ENCODE data around the gene GLB1L. TPM values are rescaled to one million over a fixed set of nuclear protein-coding genes. Genes with fewer than 3 reads are reported as not detected.

GLB1L gene
- total and polyA plus RNA-seq, 2 experiments from 2014 or later, result 3.4 to 13.5 TPM

- Histone ChIP-seq H3K9me3 (ENCODE audit: low read depth) (no peaks in the 10 kb centered on the region), H3K9me2 (ENCODE audit: insufficient read depth) (no peaks in the 10 kb centered on the region), H3K36me3 (ENCODE audit: low read depth) (no peaks in the 10 kb centered on the region), H4K20me1 (ENCODE audit: insufficient read depth) (no peaks in the 10 kb centered on the region), H3K4me3 (no peak overlapping the region), H3K27me3 (replicated peaks; ENCODE audit: insufficient read depth) (no peaks in the 10 kb centered on the region), H3K79me2 (ENCODE audit: insufficient read depth) (no peaks in the 10 kb centered on the region), H3K4me2 (ENCODE audit: unreplicated experiment) (no peak overlapping the region), H3K27ac (no peak overlapping the region), H2AFZ (no peak overlapping the region), H3K9ac (no peak overlapping the region), H3F3A (ENCODE audit: insufficient read depth) (peaks cover 8% of the 10 kb centered on the region), H3K4me1 (ENCODE audit: insufficient read depth) (peaks cover 12% of the 10 kb centered on the region)
- no peak for TF ChIP-seq EZH2 (IDR thresholded peaks at IDR 0.05; ENCODE audit: insufficient read depth, poor library complexity, severe bottlenecking)
- TF ChIP-seq EZH2phosphoT487 (IDR thresholded peaks at IDR 0.05; ENCODE audit: insufficient read depth, low read depth), result no peak
- in situ Hi-C loops (cut with MboI), result no loop called here
- no peak for DNase-seq
- 62 to 67% methylated on average over 4 of the region's 4 CpGs for WGBS, 2 experiments (ENCODE audit: low coverage in 1 of 2, low lambda C conversion rate in 2 of 2, missing lambda C conversion rate in 2 of 2)
Observed at GRCh38 chr2:219291910-219292490, 46.8 kb upstream of the GLB1L start.

DNA sequence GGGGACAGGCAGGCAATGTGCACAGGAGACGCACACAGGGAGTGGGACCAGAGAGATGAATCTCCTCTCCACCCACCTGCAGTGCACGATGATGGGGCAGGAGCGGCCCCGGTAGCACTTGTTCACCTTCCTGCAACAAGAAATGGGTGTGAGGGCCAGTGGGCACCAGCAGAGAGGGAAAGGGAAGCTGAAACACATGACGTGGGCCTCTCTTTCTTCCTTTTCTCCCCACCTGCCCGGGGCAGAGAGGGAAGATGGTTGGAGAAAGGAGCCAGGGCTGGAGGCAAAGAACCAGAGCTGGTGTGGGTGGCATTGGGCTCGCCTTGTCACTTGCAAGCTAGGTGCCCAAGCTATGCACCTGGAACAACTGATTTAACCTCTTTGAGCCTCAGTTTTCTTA lies 46.1 kb upstream of the GLB1L start:
- Histone ChIP-seq H3K79me2 (ENCODE audit: insufficient read depth) (no peaks in the 10 kb centered on the region), H3F3A (ENCODE audit: insufficient read depth) (peaks cover 8% of the 10 kb centered on the region), H3K4me1 (ENCODE audit: insufficient read depth) (peaks cover 18% of the 10 kb centered on the region), H3K9me3 (ENCODE audit: low read depth) (no peaks in the 10 kb centered on the region), H4K20me1 (ENCODE audit: insufficient read depth) (no peaks in the 10 kb centered on the region), H3K4me3 (no peak overlapping the region), H2AFZ (no peak overlapping the region), H3K4me2 (ENCODE audit: unreplicated experiment) (no peak overlapping the region), H3K27me3 (replicated peaks; ENCODE audit: insufficient read depth) (no peaks in the 10 kb centered on the region), H3K36me3 (ENCODE audit: low read depth) (no peaks in the 10 kb centered on the region), H3K9ac (no peak overlapping the region), H3K27ac (no peak overlapping the region), H3K9me2 (ENCODE audit: insufficient read depth) (no peaks in the 10 kb centered on the region)
- WGBS, 2 experiments (ENCODE audit: low coverage in 1 of 2, low lambda C conversion rate in 2 of 2, missing lambda C conversion rate in 2 of 2), result 87 to 88% methylated on average over 7 of the region's 7 CpGs
- in situ Hi-C loops (cut with MboI), result no loop called here
- DNase-seq, result no peak
- TF ChIP-seq EZH2 (IDR thresholded peaks at IDR 0.05; ENCODE audit: insufficient read depth, poor library complexity, severe bottlenecking) (no peak), EZH2phosphoT487 (IDR thresholded peaks at IDR 0.05; ENCODE audit: insufficient read depth, low read depth) (no peak)

- in situ Hi-C loops (cut with MboI), result no loop called here
- Histone ChIP-seq H3K4me1 (ENCODE audit: insufficient read depth) (peaks cover 22% of the 10 kb centered on the region), H3K9me3 (ENCODE audit: low read depth) (no peaks in the 10 kb centered on the region), H3K9ac (no peak overlapping the region), H3K36me3 (ENCODE audit: low read depth) (no peaks in the 10 kb centered on the region), H2AFZ (no peak overlapping the region), H3K27me3 (replicated peaks; ENCODE audit: insufficient read depth) (no peaks in the 10 kb centered on the region), H3K4me3 (no peak overlapping the region), H3K79me2 (ENCODE audit: insufficient read depth) (no peaks in the 10 kb centered on the region), H3K27ac (no peak overlapping the region), H3K9me2 (ENCODE audit: insufficient read depth) (no peaks in the 10 kb centered on the region), H3F3A (ENCODE audit: insufficient read depth) (peaks cover 8% of the 10 kb centered on the region), H3K4me2 (ENCODE audit: unreplicated experiment) (no peak overlapping the region), H4K20me1 (ENCODE audit: insufficient read depth) (no peaks in the 10 kb centered on the region)
- 80 to 87% methylated on average over 15 to 16 of the region's 16 CpGs for WGBS, 2 experiments (ENCODE audit: low coverage in 1 of 2, low lambda C conversion rate in 2 of 2, missing lambda C conversion rate in 2 of 2)
- DNase-seq, result no peak
- TF ChIP-seq EZH2 (IDR thresholded peaks at IDR 0.05; ENCODE audit: insufficient read depth, poor library complexity, severe bottlenecking) (no peak), EZH2phosphoT487 (IDR thresholded peaks at IDR 0.05; ENCODE audit: insufficient read depth, low read depth) (no peak)
Observed at GRCh38 chr2:219290381-219291171, 45.3 kb upstream of the GLB1L start.

GRCh38 chr2:219289537-219290361 lies 44.5 kb upstream of the GLB1L start:
- in situ Hi-C loops (cut with MboI), result no loop called here
- Histone ChIP-seq H3K79me2 (ENCODE audit: insufficient read depth) (no peaks in the 10 kb centered on the region), H4K20me1 (ENCODE audit: insufficient read depth) (no peaks in the 10 kb centered on the region), H3K27me3 (replicated peaks; ENCODE audit: insufficient read depth) (no peaks in the 10 kb centered on the region), H3K9me2 (ENCODE audit: insufficient read depth) (no peaks in the 10 kb centered on the region), H2AFZ (no peak overlapping the region), H3K4me3 (no peak overlapping the region), H3K4me1 (ENCODE audit: insufficient read depth) (peaks cover 22% of the 10 kb centered on the region), H3K9me3 (ENCODE audit: low read depth) (no peaks in the 10 kb centered on the region), H3K36me3 (ENCODE audit: low read depth) (no peaks in the 10 kb centered on the region), H3K9ac (peak overlapping the region; percentile 22; the same call in 1 of the 2 replicates), H3F3A (ENCODE audit: insufficient read depth) (peaks cover 8% of the 10 kb centered on the region), H3K27ac (peak overlapping the region; percentile 63), H3K4me2 (ENCODE audit: unreplicated experiment) (peak overlapping the region; percentile 30)
- peak; percentile 91 for DNase-seq
- TF ChIP-seq EZH2 (IDR thresholded peaks at IDR 0.05; ENCODE audit: insufficient read depth, poor library complexity, severe bottlenecking) (no peak), EZH2phosphoT487 (IDR thresholded peaks at IDR 0.05; ENCODE audit: insufficient read depth, low read depth) (no peak)
- WGBS, 2 experiments (ENCODE audit: low coverage in 1 of 2, low lambda C conversion rate in 2 of 2, missing lambda C conversion rate in 2 of 2), result 5 to 10% methylated on average over 13 to 16 of the region's 16 CpGs
